HG02943 (cell line): ENCODE data around the gene INPP5K.
"Not testable (repeated sequence)": the region's sequence is repeated elsewhere in the genome, so short reads cannot be mapped to it uniquely, and the experiment has no call there.

Source experiments
- ATAC-seq: cut with Tn5 transposase; IDR thresholded peaks from one replicate; pipeline ENCODE4 v1.9.1; 2021; ENCODE audit warnings: mild to moderate bottlenecking, low read depth, moderate library complexity; ENCODE audit not compliant: unreplicated experiment

INPP5K gene

GRCh38 chr17:1548032-1548431 lies 31.6 kb upstream of the INPP5K start:
- no peak for ATAC-seq

- no peak for ATAC-seq
Observed at GRCh38 chr17:1546292-1546922, 30.0 kb upstream of the INPP5K start.

- ATAC-seq: no peak
Observed at GRCh38 chr17:1545618-1546017, 29.2 kb upstream of the INPP5K start.

GRCh38 chr17:1542316-1542715 lies 25.9 kb upstream of the INPP5K start:
- ATAC-seq: no peak

- no peak for ATAC-seq
Observed at GRCh38 chr17:1541367-1541904, 25.0 kb upstream of the INPP5K start.

GRCh38 chr17:1539811-1540210 lies 23.4 kb upstream of the INPP5K start:
- no peak for ATAC-seq

GRCh38 chr17:1535737-1536136 lies 19.3 kb upstream of the INPP5K start:
- no peak for ATAC-seq

GRCh38 chr17:1533661-1534325 lies 17.4 kb upstream of the INPP5K start:
- ATAC-seq: no peak

GRCh38 chr17:1532836-1533602 lies 16.6 kb upstream of the INPP5K start:
- no peak for ATAC-seq

- no peak for ATAC-seq
Observed at GRCh38 chr17:1529863-1530262, 13.5 kb upstream of the INPP5K start.

GRCh38 chr17:1526876-1527275 lies 10.5 kb upstream of the INPP5K start:
- ATAC-seq: not testable (repeated sequence)

- ATAC-seq: no peak
Observed at GRCh38 chr17:1522626-1523025, 6.2 kb upstream of the INPP5K start.

GRCh38 chr17:1521086-1521640 lies 4.8 kb upstream of the INPP5K start:
- no peak for ATAC-seq

GRCh38 chr17:1519678-1520077 lies 3.3 kb upstream of the INPP5K start:
- ATAC-seq: no peak

- no peak for ATAC-seq
Observed at GRCh38 chr17:1518410-1518809, 2.0 kb upstream of the INPP5K start.

GRCh38 chr17:1515640-1516387 lies 598 bp downstream of the INPP5K start:
- ATAC-seq: no peak

GRCh38 chr17:1512351-1512750 lies 4.1 kb downstream of the INPP5K start:
- ATAC-seq: no peak

- ATAC-seq: no peak
Observed at GRCh38 chr17:1511756-1512321, 4.6 kb downstream of the INPP5K start.

GRCh38 chr17:1511290-1511689 lies 5.1 kb downstream of the INPP5K start:
- no peak for ATAC-seq

GRCh38 chr17:1509290-1509881 lies 7.0 kb downstream of the INPP5K start:
- no peak for ATAC-seq
